Transverse colon (tissue), 4 donors: ENCODE results near the gene C12orf50.

Experiments
- POLR2A ChIP-seq: fragments of 450-650 bp; IDR thresholded peaks from one replicate; pipeline ENCODE4 v1.6.1; 2016; ENCODE audit warnings: antibody characterized with exemption, mild to moderate bottlenecking, moderate library complexity
- POLR2AphosphoS5 ChIP-seq, 3 donors: sonication (generic); formaldehyde crosslinking; IDR thresholded peaks; one replicate each; pipeline ENCODE4 v1.6.1; 2016; ENCODE audit warnings: antibody characterized with exemption in 3 of 3
- TF ChIP-seq, protein P1 (sequence below), 5 experiments: fragments of 200-600 bp in 3 of 5; fragments of 450-650 bp in 2 of 5; sonication (generic) in 3 of 5; IDR thresholded peaks; 1 replicate in 2 of 5; 2 replicates in 3 of 5; pipeline ENCODE4 v1.5.1; 2016 to 2017; ENCODE audit warnings: antibody characterized with exemption in 5 of 5, inconsistent platforms in 3 of 5, mild to moderate bottlenecking in 2 of 5, moderate library complexity in 1 of 5

- TF ChIP-seq POLR2A (no peak), POLR2AphosphoS5 (IDR thresholded peaks at IDR 0.05) (no peak)
- TF ChIP-seq, protein P1, sequence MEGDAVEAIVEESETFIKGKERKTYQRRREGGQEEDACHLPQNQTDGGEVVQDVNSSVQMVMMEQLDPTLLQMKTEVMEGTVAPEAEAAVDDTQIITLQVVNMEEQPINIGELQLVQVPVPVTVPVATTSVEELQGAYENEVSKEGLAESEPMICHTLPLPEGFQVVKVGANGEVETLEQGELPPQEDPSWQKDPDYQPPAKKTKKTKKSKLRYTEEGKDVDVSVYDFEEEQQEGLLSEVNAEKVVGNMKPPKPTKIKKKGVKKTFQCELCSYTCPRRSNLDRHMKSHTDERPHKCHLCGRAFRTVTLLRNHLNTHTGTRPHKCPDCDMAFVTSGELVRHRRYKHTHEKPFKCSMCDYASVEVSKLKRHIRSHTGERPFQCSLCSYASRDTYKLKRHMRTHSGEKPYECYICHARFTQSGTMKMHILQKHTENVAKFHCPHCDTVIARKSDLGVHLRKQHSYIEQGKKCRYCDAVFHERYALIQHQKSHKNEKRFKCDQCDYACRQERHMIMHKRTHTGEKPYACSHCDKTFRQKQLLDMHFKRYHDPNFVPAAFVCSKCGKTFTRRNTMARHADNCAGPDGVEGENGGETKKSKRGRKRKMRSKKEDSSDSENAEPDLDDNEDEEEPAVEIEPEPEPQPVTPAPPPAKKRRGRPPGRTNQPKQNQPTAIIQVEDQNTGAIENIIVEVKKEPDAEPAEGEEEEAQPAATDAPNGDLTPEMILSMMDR (IDR thresholded peaks at IDR 0.05): no peak
These were observed 97.4 kb downstream of the C12orf50 start for GRCh38 chr12:87931812-87932211.
